Measurements from ENCODE around the gene ESR1.
"Not testable (repeated sequence)": the region's sequence is repeated elsewhere in the genome, so short reads cannot be mapped to it uniquely, and the experiment has no call there.

Gene ESR1

DNA sequence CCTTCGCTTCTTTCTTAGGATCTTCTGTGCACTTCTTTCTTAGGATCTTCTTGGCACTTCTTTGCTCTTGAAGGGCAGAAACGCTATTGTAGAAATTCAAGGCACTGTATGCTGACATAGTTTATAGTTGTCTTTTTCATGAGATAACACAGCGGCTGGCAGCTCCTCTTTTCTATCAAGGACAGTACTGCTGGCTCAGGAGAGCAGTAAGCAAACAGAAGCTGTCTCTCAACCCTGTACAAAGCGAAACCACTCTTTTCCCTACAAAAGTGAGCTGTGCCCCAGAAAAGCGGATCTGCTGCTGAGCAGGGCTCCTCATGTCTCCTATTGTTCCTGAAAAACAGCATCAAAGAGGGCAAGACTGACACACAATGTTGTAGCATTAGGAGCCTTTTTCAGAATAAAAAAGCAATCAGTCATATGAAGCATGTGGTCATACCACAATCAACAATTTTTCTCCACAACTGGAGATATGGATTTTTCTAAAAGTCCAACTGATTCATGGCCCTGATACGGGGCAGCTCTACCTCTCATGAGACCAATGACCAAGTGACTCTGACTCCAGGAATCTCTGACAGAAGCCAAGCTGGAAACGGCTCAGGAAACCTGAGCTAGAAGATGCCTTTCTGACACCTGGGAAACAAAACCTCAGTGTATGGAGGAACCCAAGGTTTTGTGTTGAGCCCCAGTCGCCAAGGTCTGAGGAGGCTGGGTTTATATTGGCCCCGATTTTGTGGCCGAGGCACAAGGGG lies 255.9 kb downstream of the ESR1 start:
- no CpG with 5 or more reads among the region's 10 CpGs for WGBS (ENCODE audit: insufficient coverage, insufficient read length)
- no peaks in the 10 kb centered on the region for H3K27me3 ChIP-seq (ENCODE audit: control insufficient read depth, insufficient read depth, low read length)
- no peaks in the 10 kb centered on the region for H3K36me3 ChIP-seq (ENCODE audit: control insufficient read depth, insufficient read depth, low read length)
- H3K9me3 ChIP-seq (ENCODE audit: control insufficient read depth, insufficient read depth, low read length) = no peaks in the 10 kb centered on the region
- H3K4me3 ChIP-seq (ENCODE audit: low read length) = no peak overlapping the region
- H3K4me1 ChIP-seq (ENCODE audit: control insufficient read depth, insufficient read depth, low read length) = no peaks in the 10 kb centered on the region
- no peak overlapping the region for H3K27ac ChIP-seq (ENCODE audit: low read length)
- no peak for DNase-seq (ENCODE audit: low read depth, low spot score)

DNA sequence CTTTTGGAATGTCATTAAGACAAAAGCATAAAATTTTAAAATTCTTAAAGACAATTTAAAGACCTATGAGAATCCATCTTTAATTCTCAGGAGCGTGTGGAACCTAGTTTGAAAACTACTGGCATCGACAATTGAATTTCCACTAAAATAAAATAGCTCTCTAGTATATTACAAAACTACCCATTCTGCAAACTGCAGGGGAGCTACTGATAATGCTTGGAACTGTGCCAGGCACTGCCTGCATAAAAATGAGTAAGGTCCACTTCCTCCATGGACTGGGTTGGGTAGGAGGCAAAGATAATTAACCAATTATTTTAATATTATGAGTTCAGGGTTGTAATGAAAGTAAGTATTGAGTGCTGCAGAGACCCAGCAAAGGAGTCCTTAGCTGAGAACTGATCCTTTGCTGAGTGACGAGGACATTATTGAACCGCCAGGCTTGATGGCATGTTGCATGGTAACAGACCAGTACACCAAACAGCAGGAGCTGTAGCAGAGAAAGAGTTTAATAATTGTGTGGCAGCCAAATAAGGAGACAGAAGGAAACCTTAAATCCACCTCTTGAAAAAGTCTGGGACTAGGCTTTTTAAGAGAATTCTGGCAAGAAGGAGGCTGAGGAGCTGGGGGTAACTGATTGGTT lies 261.3 kb downstream of the ESR1 start:
- no CpG with 5 or more reads among the region's 4 CpGs for WGBS (ENCODE audit: insufficient coverage, insufficient read length)
- no peak overlapping the region for H3K4me3 ChIP-seq (ENCODE audit: low read length)
- H3K27ac ChIP-seq (ENCODE audit: low read length) = no peak overlapping the region
- no peaks in the 10 kb centered on the region for H3K36me3 ChIP-seq (ENCODE audit: control insufficient read depth, insufficient read depth, low read length)
- H3K9me3 ChIP-seq (ENCODE audit: control insufficient read depth, insufficient read depth, low read length) = no peaks in the 10 kb centered on the region
- DNase-seq (ENCODE audit: low read depth, low spot score) = no peak
- no peaks in the 10 kb centered on the region for H3K27me3 ChIP-seq (ENCODE audit: control insufficient read depth, insufficient read depth, low read length)
- no peaks in the 10 kb centered on the region for H3K4me1 ChIP-seq (ENCODE audit: control insufficient read depth, insufficient read depth, low read length)

DNA sequence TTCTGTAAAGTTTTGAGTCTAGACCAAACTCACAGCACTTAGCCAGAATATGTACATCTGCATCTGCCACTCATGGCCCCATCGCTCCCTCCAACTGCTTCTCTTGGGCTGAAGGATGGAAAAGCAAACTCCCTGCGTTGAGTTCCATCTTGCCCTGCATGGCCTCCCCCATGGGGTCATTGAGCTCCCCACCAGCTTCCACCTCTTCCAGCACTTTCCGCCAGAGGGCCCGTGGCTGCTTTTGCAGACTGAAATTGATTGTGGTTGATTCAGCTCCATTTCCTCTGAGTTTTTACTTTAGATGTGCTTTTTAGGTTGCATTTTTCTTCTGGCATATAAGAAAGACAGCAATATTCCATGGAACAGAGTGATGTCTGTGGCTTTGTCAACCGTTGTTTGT lies 263.1 kb downstream of the ESR1 start:
- H3K9me3 ChIP-seq (ENCODE audit: control insufficient read depth, insufficient read depth, low read length) = no peaks in the 10 kb centered on the region
- no peaks in the 10 kb centered on the region for H3K36me3 ChIP-seq (ENCODE audit: control insufficient read depth, insufficient read depth, low read length)
- H3K4me1 ChIP-seq (ENCODE audit: control insufficient read depth, insufficient read depth, low read length) = no peaks in the 10 kb centered on the region
- H3K27me3 ChIP-seq (ENCODE audit: control insufficient read depth, insufficient read depth, low read length) = no peaks in the 10 kb centered on the region
- no peak overlapping the region for H3K4me3 ChIP-seq (ENCODE audit: low read length)
- H3K27ac ChIP-seq (ENCODE audit: low read length) = no peak overlapping the region
- no peak for DNase-seq (ENCODE audit: low read depth, low spot score)
- no CpG with 5 or more reads among the region's 5 CpGs for WGBS (ENCODE audit: insufficient coverage, insufficient read length)

GRCh38 chr6:152071318-152071717 lies 263.8 kb downstream of the ESR1 start:
- no peak overlapping the region for H3K27ac ChIP-seq (ENCODE audit: low read length)
- H3K27me3 ChIP-seq (ENCODE audit: control insufficient read depth, insufficient read depth, low read length) = no peaks in the 10 kb centered on the region
- no peaks in the 10 kb centered on the region for H3K36me3 ChIP-seq (ENCODE audit: control insufficient read depth, insufficient read depth, low read length)
- DNase-seq (ENCODE audit: low read depth, low spot score) = no peak
- no peak overlapping the region for H3K4me3 ChIP-seq (ENCODE audit: low read length)
- no peaks in the 10 kb centered on the region for H3K4me1 ChIP-seq (ENCODE audit: control insufficient read depth, insufficient read depth, low read length)
- no peaks in the 10 kb centered on the region for H3K9me3 ChIP-seq (ENCODE audit: control insufficient read depth, insufficient read depth, low read length)
- WGBS (ENCODE audit: insufficient coverage, insufficient read length) = no CpG with 5 or more reads among the region's 3 CpGs

- no peak for DNase-seq (ENCODE audit: low read depth, low spot score)
- no CpG with 5 or more reads among the region's 3 CpGs for WGBS (ENCODE audit: insufficient coverage, insufficient read length)
- no peaks in the 10 kb centered on the region for H3K4me1 ChIP-seq (ENCODE audit: control insufficient read depth, insufficient read depth, low read length)
- H3K27me3 ChIP-seq (ENCODE audit: control insufficient read depth, insufficient read depth, low read length) = no peaks in the 10 kb centered on the region
- H3K4me3 ChIP-seq (ENCODE audit: low read length) = no peak overlapping the region
- H3K27ac ChIP-seq (ENCODE audit: low read length) = no peak overlapping the region
- H3K36me3 ChIP-seq (ENCODE audit: control insufficient read depth, insufficient read depth, low read length) = no peaks in the 10 kb centered on the region
- no peaks in the 10 kb centered on the region; the same call in 1 of the 2 replicates for H3K9me3 ChIP-seq (ENCODE audit: control insufficient read depth, insufficient read depth, low read length)
These were observed 264.4 kb downstream of the ESR1 start for GRCh38 chr6:152071843-152072242.

- H3K27me3 ChIP-seq (ENCODE audit: control insufficient read depth, insufficient read depth, low read length); H3K4me1 ChIP-seq (ENCODE audit: control insufficient read depth, insufficient read depth, low read length); H3K4me3 ChIP-seq (ENCODE audit: low read length); H3K27ac ChIP-seq (ENCODE audit: low read length); H3K36me3 ChIP-seq (ENCODE audit: control insufficient read depth, insufficient read depth, low read length); DNase-seq (ENCODE audit: low read depth, low spot score); H3K9me3 ChIP-seq (ENCODE audit: control insufficient read depth, insufficient read depth, low read length): not testable (repeated sequence)
- WGBS (ENCODE audit: insufficient coverage, insufficient read length) = no CpG with 5 or more reads among the region's 3 CpGs
These were observed 268.8 kb downstream of the ESR1 start for GRCh38 chr6:152076242-152076641.

DNA sequence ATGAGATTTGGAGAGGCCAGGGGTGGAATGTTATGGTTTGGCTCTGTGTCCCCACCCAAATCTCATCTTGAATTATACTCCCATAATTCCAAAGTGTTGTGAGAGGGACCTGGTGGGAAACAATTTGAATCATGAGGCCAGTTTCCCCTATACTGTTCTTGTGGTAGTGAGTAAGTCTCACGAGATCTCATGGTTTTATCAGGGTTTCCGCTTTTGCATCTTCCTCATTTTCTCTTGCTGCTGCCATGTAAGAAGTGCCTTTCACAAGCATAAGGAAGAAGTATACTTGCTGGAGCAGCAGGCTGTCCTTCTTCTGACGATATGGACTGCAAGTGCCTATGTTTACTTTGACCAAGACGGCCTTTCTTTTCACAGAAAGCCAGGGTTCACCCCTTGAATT lies 270.5 kb downstream of the ESR1 start:
- H3K4me1 ChIP-seq (ENCODE audit: control insufficient read depth, insufficient read depth, low read length) = no peaks in the 10 kb centered on the region
- H3K4me3 ChIP-seq (ENCODE audit: low read length) = no peak overlapping the region
- H3K27me3 ChIP-seq (ENCODE audit: control insufficient read depth, insufficient read depth, low read length) = no peaks in the 10 kb centered on the region
- no CpG with 5 or more reads among the region's 4 CpGs for WGBS (ENCODE audit: insufficient coverage, insufficient read length)
- no peaks in the 10 kb centered on the region; the same call in 1 of the 2 replicates for H3K9me3 ChIP-seq (ENCODE audit: control insufficient read depth, insufficient read depth, low read length)
- no peak overlapping the region for H3K27ac ChIP-seq (ENCODE audit: low read length)
- no peak for DNase-seq (ENCODE audit: low read depth, low spot score)
- no peaks in the 10 kb centered on the region for H3K36me3 ChIP-seq (ENCODE audit: control insufficient read depth, insufficient read depth, low read length)

DNA sequence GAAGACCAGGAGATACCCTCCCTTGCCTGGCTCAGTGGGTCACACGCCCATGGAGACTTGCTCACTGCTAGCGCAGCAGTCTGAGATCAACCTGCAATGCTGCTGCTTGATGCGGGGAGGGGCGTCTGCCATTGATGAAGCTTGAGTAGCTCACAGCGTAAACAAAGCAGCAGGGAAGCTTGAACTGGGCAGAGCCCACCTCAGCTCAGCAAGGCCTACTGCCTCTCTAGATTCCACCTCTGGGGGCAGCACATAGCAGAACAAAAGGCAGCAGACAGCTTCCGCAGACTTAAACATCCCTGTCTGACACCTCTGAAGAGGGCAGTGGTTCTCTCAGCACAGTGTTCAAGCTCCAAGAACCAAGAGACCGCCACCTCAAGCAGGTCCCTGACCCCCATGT lies 271.3 kb downstream of the ESR1 start:
- WGBS (ENCODE audit: insufficient coverage, insufficient read length) = no CpG with 5 or more reads among the region's 7 CpGs
- H3K9me3 ChIP-seq (ENCODE audit: control insufficient read depth, insufficient read depth, low read length) = no peaks in the 10 kb centered on the region; the same call in 1 of the 2 replicates
- no peaks in the 10 kb centered on the region for H3K4me1 ChIP-seq (ENCODE audit: control insufficient read depth, insufficient read depth, low read length)
- no peaks in the 10 kb centered on the region for H3K36me3 ChIP-seq (ENCODE audit: control insufficient read depth, insufficient read depth, low read length)
- H3K4me3 ChIP-seq (ENCODE audit: low read length) = no peak overlapping the region
- no peaks in the 10 kb centered on the region for H3K27me3 ChIP-seq (ENCODE audit: control insufficient read depth, insufficient read depth, low read length)
- no peak overlapping the region for H3K27ac ChIP-seq (ENCODE audit: low read length)
- DNase-seq (ENCODE audit: low read depth, low spot score) = no peak

GRCh38 chr6:152085451-152085921 lies 278.0 kb downstream of the ESR1 start:
- no peak overlapping the region for H3K27ac ChIP-seq (ENCODE audit: low read length)
- H3K9me3 ChIP-seq (ENCODE audit: control insufficient read depth, insufficient read depth, low read length) = no peaks in the 10 kb centered on the region
- DNase-seq (ENCODE audit: low read depth, low spot score) = no peak
- H3K36me3 ChIP-seq (ENCODE audit: control insufficient read depth, insufficient read depth, low read length) = no peaks in the 10 kb centered on the region
- no peaks in the 10 kb centered on the region for H3K4me1 ChIP-seq (ENCODE audit: control insufficient read depth, insufficient read depth, low read length)
- H3K4me3 ChIP-seq (ENCODE audit: low read length) = no peak overlapping the region
- no peaks in the 10 kb centered on the region for H3K27me3 ChIP-seq (ENCODE audit: control insufficient read depth, insufficient read depth, low read length)
- WGBS (ENCODE audit: insufficient coverage, insufficient read length) = no CpG with 5 or more reads among the region's 4 CpGs

GRCh38 chr6:152086223-152086873 lies 278.9 kb downstream of the ESR1 start:
- Histone ChIP-seq H3K36me3 (ENCODE audit: control insufficient read depth, insufficient read depth, low read length) (no peaks in the 10 kb centered on the region), H3K27ac (ENCODE audit: low read length) (no peak overlapping the region), H3K9me3 (ENCODE audit: control insufficient read depth, insufficient read depth, low read length) (no peaks in the 10 kb centered on the region), H3K4me1 (ENCODE audit: control insufficient read depth, insufficient read depth, low read length) (no peaks in the 10 kb centered on the region), H3K4me3 (ENCODE audit: low read length) (no peak overlapping the region), H3K27me3 (ENCODE audit: control insufficient read depth, insufficient read depth, low read length) (no peaks in the 10 kb centered on the region)
- WGBS (ENCODE audit: insufficient coverage, insufficient read length) = no CpG with 5 or more reads among the region's 3 CpGs
- DNase-seq (ENCODE audit: low read depth, low spot score) = no peak

All from iPS DF 6.9 (cell line).